HG02642 (cell line): ENCODE results near the gene HMX2.

Experiments used
- ATAC-seq: cut with Tn5 transposase; IDR thresholded peaks from one replicate; pipeline ENCODE4 v1.9.1; 2021; ENCODE audit warnings: mild to moderate bottlenecking; ENCODE audit not compliant: unreplicated experiment, poor library complexity

Gene HMX2, protein sequence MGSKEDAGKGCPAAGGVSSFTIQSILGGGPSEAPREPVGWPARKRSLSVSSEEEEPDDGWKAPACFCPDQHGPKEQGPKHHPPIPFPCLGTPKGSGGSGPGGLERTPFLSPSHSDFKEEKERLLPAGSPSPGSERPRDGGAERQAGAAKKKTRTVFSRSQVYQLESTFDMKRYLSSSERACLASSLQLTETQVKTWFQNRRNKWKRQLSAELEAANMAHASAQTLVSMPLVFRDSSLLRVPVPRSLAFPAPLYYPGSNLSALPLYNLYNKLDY

GRCh38 chr10:123147635-123148413 is at the start of gene HMX2:
HMX2 (plus strand) TSS chr10:123148136; CDS start chr10:123148379, 243 bp downstream.
- no peak for ATAC-seq

DNA sequence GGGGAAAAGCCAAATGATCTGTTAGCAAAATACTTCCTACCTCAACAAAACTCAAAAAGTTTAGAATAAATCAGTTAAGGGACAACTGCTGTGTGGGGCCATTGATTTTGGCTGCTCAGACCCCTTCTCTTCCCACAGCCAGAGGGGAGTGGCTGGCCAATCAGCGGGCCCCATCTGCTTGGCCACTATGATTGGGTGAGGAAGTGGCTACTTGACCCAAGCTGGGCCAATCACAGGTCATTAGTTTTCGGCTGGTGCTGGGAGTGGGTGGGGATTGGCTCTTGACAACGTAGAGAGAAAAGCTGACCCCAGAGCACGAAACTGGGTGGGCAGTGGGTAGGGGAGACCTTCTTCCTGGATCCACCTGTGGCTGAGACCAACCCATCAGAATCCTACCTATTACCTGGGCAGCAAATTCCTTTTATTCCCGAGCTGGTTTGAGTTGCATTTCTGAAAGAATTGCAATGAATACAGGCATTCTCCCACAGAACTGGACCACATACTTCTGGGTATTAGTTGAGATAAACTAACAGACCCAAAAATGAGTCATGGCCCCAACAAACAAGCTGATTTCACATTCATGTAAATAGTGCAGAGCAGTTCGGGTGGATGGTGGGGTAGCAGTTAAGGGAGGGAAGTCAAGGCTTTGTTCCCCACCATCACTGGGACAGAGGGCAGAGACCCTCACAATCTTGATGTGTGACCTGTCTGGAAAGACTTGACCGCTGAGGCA is 47.7 kb upstream of the HMX2 start:
- ATAC-seq, result no peak

- ATAC-seq, result no peak
These were observed 46.1 kb upstream of the HMX2 start for GRCh38 chr10:123101872-123102271.

- no peak for ATAC-seq
These were observed 45.3 kb upstream of the HMX2 start for GRCh38 chr10:123102673-123103072.

DNA sequence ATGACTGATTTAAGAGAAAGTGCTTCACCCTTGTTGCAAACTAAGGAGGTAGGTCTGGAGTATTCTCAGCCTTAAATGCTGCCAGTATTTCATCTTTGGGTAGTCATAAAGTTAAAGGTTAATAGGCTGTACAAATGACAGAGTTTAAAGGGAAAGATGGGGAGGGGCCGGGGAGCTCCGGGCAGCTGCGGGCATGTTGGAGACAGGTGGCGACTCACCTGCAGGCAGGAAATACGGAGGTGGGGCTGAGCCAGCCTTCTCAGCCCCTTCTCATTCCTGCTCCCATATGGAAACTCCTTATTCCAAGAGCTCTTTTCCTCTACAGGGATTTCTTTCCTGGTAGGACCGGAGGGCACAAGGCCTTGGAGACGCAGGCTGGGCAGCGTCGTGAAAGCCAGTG is 44.0 kb upstream of the HMX2 start:
- no peak for ATAC-seq

GRCh38 chr10:123109466-123109865 is 38.5 kb upstream of the HMX2 start:
- no peak for ATAC-seq

DNA sequence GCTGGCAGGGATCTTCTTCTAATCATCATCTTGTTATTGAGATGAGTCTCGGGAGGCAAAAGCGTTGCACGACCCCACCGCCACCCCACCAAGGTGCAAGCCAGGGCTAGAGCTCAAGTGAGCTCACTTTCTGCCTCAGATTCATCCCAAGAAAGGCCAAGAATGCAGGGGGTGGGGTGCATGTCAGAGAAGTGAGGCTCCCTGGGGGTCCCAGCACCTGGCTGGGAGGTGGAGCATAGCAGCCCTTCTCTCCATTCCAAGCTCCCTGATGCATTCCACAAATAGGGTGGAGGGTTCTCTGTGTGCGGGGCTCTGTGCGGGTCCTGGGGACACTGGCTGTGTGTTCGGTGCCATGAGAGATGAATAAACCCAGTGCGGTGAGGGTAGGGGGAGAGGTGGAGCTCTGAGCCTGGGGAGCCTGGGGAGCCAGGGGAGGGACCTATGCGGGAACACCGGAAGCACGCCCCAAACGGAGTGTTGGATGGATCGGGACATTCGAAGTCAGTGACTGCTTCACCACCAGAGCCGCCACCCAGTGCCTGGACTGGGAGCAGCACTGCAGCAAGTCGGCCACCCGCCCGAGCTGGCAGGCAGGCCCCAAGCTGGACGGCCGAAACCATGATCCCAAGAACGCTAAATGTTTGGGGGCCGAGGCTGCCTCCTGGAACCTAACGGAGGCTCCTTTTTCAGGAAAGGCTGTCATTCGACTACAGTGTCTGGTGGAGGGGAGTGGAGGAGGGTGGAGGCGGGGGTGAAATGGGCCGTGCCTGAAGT is 30.1 kb upstream of the HMX2 start:
- ATAC-seq, result no peak

- no peak for ATAC-seq
These were observed 28.9 kb upstream of the HMX2 start for GRCh38 chr10:123119081-123119480.

GRCh38 chr10:123126246-123126645 is 21.7 kb upstream of the HMX2 start:
- no peak for ATAC-seq

DNA sequence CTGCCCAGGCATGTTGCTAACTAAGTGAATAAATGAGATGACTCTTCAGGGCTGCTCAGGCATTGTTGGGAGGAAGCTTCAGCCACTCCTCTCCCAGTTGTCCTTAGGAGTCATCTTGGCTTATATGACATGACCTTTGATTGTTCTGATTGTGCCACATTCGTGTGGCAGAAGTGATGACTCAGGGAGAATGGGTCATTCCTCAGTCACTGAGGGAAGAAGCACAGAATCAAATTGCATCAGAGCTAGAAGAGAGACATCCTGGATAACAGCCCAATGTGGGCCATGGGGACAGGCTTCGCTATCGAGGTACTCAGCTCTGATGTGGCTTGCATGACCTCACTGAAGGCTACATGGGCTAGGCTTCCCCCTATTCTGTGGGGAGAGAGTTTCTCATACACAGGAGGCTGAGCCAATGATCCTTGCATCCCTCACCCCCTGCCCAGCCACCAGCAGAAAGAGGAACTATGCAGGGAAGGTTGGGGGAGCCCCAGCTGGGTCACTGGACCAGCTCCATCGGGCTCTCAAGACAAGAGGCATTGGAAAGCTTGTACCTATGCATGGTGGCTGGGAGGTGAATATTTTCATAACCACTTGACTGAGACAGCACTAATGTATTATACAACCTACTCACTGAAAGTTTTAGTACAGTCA is 18.2 kb upstream of the HMX2 start:
- ATAC-seq, result no peak

- no peak for ATAC-seq
These were observed 15.1 kb upstream of the HMX2 start for GRCh38 chr10:123132576-123133477.

DNA sequence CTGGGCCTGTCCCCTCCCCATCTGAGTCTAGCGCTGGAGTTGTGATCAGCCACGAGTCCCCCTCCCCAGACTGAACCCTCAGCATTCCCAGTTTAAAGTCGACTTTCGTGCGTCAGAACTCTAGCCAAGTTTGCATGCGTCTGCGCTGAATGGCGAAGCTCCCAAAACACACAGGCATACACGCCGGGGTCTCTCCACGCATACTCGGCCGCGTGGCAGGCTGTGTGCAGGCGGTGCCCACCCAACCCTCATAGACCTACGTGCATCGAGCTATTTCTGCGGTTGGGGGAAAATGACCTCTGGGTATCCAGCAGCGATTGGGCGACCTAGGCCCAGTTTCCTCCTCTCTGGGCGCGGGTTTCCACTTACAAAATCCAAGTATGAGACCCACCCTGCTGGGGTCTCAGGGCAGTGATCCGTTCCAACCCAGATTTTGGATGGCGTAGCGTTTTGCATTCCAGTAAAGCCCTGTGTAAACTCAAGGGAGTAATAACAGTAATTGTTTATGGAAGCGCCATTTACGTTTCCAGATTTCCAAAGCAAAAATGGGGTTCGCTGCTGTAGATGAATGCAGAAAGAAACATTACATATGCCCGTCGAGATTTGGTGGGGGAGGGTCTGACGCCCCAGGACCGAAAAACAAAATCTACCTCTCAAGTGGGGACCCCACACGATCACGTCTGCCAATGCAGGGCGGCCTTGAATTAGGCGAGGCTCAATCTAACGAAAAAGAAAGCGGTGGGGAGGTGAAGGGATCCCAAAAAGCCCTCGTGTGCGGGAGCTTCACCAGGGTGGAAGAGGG is 14.2 kb upstream of the HMX2 start:
- ATAC-seq, result no peak

GRCh38 chr10:123134343-123134914 is 13.5 kb upstream of the HMX2 start:
- ATAC-seq, result no peak

- no peak for ATAC-seq
These were observed 13.0 kb upstream of the HMX2 start for GRCh38 chr10:123134915-123135414.

DNA sequence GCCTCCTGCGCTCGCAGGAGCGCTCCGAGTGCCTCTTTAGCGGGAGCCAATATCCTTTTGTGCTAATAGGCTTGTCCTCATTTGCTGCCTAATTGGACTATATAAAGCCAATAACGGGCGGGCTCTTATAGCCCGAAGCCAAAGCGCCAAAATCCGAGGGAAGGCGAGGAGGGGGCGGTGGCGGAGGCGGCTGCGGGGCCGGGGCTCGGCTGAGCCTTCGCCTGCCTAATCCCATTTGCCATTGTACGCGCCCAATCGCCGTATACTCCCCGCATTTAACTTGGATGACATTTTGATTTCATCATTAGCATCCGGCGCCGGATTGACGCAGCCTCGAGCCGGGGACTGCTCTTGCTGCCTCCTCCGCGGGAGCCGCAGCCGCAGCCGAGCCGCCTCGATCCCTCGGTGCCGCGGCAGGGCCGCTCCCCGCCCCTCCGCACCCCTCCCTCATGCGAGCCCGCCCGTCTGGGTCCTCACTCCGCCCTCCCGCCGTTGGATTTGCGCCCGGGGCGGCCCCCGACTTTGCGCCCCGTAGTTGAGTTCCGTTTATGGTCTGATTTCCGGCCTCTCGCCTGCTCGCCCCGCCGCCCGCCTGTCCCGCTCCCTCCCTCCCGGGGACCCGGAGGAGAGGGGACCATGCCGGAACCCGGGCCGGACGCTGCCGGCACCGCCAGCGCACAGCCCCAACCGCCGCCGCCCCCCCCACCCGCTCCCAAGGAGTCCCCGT is 12.4 kb upstream of the HMX2 start, which contains the start of gene HMX3:
Gene HMX3 (plus strand): TSS at position 556 of the 727 bp plus-strand sequence. CDS start 81 bp downstream, at position 637.
- ATAC-seq, result no peak

DNA sequence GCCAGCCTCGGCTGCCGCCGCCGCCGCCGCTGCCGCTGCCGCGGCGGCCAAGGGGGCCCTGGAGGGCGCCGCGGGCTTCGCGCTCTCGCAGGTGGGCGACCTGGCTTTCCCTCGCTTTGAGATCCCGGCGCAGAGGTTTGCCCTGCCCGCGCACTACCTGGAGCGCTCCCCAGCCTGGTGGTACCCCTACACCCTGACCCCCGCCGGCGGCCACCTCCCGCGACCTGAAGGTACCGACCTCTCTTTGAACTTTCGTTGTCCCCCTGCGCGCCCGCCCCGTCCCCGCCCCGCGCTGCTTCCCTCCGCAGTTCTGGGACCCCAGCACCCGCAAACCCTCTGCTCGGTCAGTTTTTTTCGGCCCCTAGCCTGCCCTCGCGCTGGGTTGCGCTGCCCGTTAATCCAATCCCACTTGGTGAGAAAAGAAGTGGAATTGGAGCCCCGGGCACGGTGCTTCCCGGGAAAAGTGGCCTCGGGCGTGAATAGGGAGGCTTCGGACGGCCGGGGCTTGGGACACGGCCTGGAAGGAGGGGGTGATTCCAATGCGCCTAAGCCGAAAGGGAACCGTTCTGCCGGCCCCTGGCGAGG is 11.6 kb upstream of the HMX2 start:
- ATAC-seq, result no peak
